Fibroblast of skin of scalp (primary cell): ENCODE measurements around the gene RACK1. TPM values are rescaled to one million over a fixed set of nuclear protein-coding genes. Genes with fewer than 3 reads are reported as not detected.
"Not testable (repeated sequence)": the region's sequence is repeated elsewhere in the genome, so short reads cannot be mapped to it uniquely, and the experiment has no call there.

ENCODE experiments used
- DNase-seq: peaks from one replicate; pipeline ENCODE4 v3.0.0-alpha.2; 2013
- polyA plus RNA-seq, 2 experiments: library from polyadenylated mRNA; unstranded; fragments of 120-200 nt; gene quantifications; one replicate each; pipeline ENCODE4 v1.2.1, GENCODE V29; 2013; ENCODE audit not compliant: insufficient read length in 2 of 2

RACK1 gene
- polyA plus RNA-seq (2013, experiment 1 of 2; ENCODE audit: insufficient read length): 2,247 TPM
- polyA plus RNA-seq (2013, experiment 2 of 2; ENCODE audit: insufficient read length): 2,338 TPM

DNA sequence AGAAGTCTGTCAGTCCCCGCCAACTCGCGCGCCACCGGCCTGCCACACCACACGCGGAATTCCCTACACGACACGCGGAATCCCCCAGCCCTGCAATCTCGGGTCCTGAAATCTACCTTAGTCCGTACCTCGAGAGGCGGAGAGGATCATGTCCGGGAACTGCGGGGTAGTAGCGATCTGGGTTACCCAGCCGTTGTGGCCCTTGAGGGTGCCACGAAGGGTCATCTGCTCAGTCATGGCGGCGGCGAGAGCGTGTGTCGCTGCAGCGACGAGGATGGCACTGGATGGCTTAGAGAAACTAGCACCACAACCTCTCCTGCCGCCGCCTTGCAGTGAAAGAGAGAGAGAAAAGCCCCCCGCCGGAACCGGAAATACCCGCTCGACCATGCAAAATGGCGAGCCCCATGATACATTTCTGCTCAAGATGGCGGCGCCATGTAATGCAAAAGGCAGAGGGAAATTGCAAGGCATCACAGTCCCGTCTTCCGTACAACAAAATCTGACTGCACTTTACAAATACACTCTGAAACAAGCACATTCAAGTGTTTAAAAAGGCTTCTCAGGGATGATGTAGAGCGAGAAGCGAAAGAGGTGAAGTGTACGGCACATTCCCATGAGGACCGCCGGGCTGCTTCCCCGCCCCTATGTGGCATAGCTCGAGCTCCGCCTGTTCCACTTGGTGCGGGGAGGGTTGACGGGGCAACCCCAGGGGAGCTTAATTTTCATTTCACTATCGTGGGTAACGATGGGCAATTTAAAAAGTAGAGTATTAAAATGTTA, at the start of gene RACK1:
RACK1 (minus strand) TSS at position 343 of the 780 bp plus-strand sequence; CDS start at position 237, 106 bp downstream.
- DNase-seq: peak; percentile 93

DNA sequence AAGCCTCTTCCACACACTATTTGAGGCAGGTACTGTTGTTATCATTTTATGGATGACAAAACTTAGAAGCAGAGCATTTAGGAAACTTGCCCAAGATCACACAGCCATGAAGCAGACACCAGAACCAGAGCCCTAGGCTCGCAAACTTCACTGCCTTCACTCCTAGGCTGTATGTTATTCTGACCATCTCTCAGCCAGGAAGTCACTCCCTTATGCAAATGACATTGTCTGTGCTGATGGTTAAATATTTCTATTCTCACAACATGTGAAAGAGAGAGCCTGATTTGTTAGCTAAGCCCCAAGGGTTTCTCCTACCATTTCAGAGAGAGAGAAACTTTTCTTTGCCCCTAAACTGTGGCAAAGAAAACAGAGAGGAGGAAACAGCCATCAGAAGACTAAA, 43.6 kb upstream of the RACK1 start:
- DNase-seq: not testable (repeated sequence)

DNA sequence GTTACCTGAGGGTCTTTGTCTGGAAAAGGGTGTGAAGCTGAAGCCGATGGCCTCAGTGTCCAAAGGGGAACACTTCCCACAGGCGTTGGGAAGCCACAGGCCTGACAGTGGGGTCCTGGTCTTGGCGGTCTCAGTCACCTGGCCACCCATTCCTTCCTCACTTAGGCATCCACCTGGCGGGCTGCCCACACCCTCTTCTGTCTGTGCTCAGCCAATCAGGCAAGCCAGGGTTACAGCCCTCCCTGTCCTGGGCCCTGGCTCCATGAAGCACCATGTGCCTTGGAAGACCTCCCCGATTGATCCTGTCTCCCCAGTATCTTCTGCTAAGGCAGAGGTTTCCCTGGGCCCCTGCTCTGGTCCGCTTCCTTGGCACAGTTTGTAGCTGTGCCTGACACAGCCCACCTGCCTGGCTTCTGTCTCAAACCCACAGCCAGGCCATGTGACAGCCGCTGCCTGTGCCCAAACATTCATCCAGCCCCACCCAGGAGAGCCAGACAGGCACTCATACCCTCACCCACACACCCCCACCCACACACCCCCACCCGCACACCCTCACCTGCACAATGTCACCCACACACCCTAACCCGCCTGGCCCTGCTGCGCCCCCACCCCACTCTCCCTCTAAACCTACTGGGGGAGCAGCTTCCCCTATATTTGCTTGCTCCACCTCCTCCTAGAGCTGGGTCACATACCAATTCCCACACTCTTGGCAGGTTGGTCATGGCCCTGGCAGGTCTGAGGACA, 42.4 kb upstream of the RACK1 start:
- DNase-seq: not testable (repeated sequence)

DNA sequence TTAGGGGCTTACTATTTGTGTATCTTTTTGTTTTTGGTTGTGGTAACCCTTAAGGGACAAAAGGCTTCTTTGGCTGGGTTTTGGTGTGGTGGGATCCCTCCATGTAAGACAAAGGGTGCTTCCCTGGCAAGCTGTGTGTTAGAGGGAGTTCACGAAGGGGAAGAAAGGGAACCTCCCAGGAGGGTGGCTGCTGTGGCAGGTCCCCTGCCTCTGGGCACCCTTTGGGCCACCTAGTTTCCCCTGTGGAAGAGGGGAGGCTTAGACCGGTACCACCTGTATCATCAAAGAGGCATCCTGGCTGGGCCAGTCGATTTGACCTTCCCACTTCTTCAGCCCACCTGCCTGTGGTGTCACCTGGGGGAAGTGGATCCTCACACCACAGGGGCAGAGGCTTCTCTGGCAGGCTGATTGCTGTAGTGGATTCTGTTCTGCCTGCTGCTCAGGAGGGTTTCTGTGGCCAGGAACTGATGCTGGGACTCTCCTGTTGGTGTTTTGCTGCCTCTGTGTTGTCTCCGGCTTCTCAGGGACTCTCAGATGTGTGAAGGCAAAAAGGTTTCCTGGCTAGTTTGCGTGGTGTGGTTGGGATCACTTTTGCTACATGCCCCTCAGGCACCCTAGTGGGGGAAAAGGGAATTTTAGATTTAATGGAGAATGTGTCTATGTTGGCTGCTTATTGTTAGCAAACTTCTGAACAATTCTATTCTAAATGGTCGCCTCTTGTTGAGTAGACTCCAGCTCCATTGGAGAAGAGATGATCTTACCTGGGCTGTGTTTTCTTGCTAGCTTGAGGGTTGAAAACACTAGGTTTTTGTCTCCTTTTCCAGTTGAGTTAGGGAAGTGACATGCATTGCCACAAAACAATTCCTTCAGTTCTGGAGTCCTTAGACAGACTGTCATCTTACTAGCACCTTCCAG, 40.4 kb upstream of the RACK1 start:
- DNase-seq: not testable (repeated sequence)

DNA sequence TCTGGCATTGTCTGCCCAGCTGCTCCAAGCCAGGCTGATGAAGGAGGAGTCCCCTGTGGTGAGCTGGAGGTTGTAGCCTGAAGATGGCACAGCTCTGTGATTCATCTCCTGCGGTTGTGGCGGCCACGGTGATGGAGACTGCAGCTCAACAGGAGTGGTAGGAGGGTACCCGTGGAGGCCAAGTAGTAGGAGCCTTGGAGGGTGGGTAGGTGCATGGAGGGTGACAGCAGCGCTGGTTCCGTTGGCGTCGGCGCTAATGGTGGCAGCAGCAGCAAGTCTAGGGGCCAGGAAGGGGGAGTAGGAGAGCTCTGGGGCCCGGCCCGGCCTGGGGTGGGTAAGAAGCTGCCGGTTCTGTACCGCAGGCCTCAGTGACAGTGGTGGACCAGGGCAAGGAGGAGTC, 39.6 kb upstream of the RACK1 start:
- no peak for DNase-seq

DNA sequence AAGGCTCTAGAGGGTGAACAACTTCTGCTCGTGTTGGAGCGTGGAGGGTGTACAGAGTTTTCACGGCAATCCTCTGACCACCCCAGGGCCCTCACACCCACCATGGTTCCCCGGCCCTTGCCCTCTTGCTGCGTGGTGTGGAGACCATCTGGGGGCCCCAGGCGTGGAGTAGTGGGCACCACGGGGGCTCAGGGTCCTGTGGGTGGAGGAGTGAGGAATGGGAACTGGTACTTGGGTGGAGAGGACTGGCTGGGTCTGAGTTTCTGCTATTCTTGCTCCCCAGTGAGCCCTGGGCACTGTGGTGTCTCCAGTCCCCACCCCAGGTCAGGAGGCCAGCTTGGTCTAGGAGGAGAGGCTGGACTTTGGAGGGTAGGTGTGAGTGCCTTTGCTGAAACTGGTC, 39.2 kb upstream of the RACK1 start:
- no peak for DNase-seq

DNA sequence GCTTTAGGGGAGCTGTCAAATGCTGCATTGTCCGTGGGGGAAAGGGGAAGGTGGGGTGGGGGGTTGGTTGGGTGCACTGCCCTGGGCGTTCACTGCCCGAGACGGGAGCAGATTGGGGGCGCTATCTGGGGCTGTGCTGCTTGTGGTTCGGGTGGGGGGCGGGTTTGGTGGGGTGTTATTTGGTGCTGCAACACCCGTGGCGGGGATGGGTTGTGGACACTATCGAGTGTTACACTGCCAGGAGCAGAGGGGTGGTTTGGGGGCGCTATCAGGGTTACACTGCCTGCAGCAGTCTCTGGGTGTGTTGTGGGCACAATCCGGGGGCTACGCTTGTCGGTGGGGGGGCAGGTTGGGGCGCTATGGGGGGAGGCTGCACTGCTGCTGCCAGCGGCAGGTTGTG, 38.7 kb upstream of the RACK1 start:
- not testable (repeated sequence) for DNase-seq

DNA sequence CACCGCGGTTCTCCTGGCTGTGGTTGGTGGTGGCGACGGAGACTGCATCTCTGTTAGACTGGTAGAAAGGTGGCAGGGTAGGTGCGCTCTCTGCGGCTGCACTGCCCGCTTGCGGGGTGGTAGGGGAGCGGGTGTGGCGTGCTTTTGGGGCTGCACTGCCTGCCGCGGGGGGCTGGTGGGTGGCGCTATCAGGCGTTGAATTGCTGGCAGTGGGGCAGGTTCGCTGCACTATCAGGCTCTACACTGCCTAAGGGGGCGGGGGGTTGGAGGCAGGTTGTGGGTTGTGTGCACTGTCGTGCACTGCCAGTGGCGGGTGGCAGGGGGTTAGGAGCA, 38.2 kb upstream of the RACK1 start:
- no peak for DNase-seq

DNA sequence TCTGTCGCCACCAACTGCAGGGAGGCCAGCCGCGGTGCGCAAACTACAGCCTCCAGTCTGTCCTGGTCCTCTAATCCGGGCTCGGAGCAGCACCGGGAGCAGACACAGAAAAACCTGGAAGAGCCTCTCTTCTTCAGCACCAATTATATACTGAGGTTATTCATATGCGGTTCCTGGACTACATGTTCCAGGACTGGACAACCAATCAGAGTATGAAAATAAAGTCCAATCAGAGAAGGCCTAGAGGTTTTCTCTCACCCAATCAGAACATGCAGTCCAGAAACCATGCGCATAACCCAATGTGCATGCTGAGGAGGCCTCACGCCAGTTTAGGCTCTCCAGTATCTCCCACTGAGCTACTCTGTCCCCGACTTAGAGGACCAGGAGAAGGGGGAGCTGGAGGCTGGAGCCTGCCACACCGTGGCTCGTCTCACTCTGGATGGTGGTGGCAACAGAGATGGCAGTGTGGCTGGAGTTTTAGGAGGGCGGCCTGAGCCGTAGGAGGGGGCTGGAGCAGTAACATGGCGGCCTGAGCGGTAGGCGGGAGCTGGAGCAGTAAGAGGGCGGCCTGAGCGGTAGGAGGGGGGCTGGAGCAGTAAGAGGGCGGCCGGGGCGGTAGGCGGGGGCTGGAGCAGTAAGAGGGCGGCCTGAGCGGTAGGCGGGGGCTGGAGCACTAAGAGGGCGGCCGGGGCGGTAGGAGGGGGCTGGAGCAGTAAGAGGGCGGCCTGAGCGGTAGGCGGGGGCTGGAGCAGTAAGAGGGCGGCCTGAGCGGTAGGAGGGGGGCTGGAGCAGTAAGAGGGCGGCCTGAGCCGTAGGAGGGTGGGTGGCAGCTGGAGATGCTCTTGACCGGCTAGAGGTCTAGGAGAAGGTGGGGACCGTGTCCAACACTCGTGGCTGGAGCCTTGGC, 37.6 kb upstream of the RACK1 start:
- DNase-seq: no peak

DNA sequence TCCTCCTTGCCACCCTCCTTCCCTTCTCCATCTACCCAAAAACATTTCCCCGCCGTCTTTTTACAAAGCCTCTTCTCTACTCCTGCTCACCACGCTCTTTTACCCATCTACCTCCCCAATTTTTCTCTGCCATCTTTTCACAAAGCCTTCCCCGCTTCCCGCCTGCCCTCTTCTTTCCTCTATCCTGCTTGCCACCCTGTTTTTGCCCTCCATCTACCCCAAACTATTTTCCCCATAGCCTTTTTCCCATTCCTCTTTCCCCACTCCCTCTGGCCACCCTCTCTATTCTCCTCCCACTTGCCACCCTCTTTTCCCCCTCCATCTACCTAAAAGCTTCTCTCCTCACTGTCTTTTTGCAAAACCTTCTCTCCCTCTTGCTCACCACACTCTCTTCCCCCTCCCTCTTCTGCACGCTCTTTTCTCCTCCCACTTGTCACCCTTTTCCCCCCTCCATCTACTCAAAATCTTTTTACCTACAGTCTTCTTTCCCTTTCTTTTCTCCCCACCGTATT, 36.6 kb upstream of the RACK1 start:
- DNase-seq: no peak

DNA sequence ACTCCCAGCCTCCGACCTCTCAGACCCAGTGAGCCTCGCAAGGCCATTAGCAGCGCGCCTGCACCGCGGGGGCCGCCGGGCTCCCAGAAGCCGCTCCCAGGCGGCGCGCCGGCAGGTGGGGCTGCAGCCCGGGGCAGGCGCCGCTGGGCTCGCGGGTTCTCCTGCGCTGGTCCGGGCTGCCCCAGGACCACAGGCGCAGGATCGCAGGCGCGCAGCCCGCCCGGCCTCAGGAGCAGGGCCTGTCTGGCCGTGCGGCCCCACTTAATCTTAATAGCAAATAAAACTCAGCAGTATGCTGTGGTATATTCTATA, 29.7 kb upstream of the RACK1 start:
- DNase-seq: not testable (repeated sequence)

DNA sequence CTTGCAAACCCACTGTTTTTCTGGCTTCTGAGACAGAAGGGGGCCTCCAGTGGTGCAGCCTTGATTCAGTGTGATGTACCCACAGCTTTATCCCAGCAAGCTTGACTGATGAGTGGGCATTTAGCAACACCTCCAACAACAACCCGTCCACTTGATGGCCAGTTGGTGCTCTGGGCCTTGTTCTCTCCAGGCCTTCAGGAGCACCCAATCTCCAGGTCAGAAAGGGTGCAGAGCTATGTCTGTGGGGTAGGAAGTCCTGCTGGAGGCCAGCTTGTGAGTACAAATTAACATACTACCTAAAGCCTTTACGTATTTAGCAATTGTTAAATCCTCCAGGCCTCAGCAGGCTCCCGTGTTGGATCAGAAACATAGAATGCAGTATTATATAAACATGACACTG, 27.4 kb upstream of the RACK1 start:
- DNase-seq: no peak

DNA sequence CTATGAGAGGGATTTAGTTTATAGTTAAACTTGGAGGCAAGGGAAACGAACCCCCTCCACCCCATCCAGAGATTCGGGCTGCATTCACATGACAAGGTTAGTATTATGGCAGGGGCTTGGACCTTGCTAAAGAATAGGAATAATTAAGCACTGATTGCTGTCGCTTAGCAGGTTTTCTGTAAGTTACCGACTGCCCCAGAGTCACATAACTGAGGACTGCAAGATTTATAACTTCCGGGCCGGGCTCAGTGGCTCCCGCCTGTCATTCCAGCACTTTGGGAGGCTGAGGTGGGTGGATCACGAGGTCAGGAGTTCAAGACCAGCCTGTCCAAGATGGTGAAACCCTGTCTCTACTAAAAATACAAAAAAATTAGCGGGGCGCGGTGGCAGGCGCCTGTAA, 24.2 kb upstream of the RACK1 start:
- DNase-seq: not testable (repeated sequence)

DNA sequence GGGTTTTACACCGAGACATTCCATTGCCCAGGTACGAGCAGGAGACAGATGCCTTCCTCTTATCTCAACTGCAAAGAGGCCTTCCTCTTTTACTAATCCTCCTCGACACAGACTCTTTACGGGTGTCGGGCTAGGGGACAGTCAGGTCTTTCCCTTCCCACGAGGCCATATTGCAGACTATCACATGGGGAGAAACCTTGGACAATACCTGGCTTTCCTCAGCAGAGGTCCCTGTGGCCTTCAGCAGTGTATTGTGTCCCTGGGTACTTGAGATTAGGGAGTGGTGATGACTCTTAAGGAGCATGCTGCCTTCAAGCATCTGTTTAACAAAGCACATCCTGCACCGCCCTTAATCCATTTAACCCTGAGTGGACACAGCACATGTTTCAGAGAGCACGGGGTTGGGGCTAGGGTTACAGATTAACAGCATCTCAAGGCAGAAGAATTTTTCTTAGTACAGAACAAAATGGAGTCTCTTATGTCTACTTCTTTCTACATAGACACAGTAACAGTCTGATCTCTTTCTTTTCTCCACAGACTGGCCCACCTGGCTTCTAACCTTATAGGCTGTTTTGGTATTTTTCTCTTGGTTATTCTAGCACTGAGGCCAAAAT, 23.7 kb upstream of the RACK1 start:
- DNase-seq: not testable (repeated sequence)

DNA sequence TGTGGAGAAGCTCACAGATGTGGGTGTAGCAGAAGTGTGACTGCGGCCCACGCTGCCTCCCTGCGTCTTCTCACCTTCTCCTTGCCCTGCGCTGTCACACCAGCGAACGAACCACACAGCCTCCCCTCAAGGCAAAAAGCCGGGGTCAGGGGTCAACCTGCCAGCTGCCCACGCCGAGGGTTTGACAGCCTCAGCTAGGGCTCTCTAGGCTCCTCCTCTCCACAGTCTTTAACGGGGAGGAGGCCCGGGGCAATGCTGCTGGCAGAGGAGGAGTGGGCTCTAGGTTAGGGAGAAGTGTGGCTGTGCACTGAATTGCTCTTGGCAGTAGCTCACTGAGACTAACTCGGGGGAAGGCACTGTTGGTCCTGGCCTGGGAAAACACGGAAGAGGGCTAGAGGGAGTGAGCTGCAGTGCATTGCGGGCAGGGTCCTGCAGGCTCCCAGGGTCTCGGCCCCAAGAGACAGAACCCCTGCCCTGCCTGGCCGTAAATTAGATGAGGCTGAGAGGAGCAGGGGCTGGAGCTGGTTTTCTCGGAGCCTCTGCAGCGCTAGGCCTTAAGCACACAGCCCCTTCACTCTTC, 21.5 kb upstream of the RACK1 start:
- no peak for DNase-seq

DNA sequence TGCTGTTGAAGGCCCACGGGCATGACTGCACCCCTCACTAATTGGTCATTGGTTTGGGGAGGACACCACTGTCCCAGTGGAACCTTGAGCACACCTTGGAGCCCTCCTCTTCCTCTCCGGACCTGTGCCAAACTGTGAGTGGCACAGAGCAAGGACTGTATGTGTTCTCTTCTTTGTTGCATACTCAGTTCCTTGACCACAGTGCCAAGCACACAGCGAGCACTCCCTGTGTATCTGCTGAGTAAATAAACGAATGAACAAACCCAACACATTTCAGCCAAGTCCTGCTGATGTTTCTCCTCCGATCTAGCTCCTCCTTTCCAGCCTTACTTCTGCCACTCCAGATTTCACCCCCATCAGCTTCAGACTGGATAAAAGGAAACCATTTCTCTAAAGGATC, 19.9 kb upstream of the RACK1 start:
- no peak for DNase-seq

DNA sequence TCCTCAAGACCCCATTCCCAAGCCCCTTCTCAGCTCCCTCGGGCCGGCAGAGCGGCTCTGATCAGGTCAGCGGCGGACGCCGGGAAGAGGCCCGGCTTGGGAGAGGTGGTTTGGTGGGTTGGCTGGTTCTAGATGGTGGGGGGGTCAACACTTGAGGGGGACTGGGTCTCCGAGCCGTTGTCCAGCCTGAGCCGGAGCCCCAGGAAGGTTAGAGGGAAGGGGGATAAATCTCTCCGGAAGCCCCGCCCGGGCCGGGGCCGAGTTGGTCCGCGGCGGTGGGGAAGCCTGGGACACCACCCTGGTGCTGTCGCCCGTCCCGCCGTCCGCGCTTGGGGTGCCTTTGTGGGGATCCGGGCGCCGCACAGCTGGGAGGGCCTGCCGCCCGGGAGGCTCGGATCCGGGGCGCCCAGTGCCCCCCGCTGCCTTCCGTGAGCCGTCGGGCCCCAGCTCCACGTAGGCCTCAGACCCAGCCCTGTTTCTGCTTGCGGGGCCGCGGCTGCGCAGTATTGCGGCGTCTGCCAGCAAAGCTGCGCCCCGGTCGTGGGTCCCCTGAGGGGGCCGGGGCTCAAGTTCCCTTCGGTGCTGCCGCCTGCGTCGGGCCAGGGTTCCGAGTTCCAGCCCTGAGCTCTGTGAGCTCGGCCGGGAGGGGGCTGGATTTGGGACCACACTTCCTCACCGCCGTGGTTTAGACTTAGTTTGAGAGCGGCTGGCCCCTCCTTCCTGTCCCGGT, 17.8 kb upstream of the RACK1 start:
- peak; percentile 75 for DNase-seq

DNA sequence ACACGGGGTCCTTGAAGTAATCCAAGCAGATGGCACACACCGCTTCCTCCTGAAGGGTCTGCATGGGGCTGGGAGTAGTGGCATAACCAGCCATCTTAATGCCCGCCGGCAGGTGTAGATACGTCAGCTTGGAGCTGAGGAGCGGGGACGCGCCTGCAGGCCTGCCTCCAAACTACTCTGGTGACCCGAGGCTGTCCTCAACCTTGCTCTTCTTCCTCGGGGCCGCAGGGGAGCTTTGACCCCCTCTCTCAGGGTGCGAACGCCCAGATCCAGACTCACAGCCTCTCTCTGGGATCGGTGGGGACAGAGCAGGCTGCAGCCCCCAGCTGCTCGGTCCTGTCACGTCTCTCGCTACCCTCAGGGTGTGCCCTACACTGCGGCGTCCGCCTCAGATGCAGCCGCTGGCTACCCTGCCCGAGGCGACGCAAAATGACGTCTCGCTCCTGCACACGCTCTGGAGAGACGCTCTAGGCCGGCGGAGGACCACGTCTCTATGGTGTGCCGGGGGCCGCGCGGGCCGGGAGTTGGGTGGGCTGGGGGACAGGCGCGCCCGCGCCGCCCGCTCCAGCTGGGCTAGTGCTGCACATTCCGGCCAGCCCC, 17.1 kb upstream of the RACK1 start, which contains the start of gene TRIM52:
TRIM52 (minus strand) TSS at position 424 of the 600 bp plus-strand sequence; CDS start at position 94, 330 bp downstream.
- DNase-seq: peak; percentile 92

DNA sequence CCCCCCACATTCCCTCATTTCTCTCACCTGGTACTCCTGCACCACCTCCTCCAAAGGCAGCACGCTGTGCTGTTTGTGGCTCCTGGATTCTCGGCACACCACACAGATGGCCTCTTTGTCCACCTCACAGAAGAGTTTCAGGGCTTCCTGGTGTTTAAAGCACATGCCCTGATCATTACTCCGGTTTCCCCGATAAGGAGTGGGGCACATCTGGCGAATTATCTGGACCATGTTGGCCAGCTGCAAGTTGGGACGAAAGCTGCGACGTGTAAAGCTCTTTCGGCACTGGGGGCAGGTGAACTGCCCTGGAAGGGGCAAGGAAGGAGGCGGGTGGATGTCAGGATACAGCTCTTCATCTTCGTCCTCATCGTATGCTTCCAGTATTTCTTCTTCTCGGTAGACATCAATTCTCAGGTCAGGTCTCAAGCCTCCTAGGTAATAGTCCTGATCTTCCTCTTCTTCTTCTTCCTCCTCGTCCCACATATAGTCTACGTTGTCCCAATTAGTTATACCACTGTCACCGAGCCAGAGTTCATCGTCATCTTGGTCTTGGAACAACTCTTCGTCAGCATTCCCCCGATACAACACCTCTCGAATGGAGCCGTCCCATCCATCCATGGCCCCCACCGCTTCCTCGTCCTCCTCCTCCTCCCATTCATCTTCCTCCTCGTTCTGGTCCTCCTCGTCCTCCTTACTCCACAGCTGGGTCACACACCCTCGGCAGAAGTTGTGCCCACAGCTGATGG, 16.4 kb upstream of the RACK1 start:
- DNase-seq: no peak
